B cell (primary cell): ENCODE data around the gene NOL12. TPM values are rescaled to one million over a fixed set of nuclear protein-coding genes. Genes with fewer than 3 reads are reported as not detected.

Experiments
- ATAC-seq: fragments of 200-7000 bp; cut with Tn5 transposase; one replicate; pipeline ENCODE4 v1.10.0; 2021; ENCODE audit warnings: low read depth, mild to moderate bottlenecking, moderate number of reproducible peaks, moderate library complexity
- CTCF ChIA-PET: fragments of 350-600 bp; sonication (Branson Sonifier 250); formaldehyde crosslinking; loops from one replicate; lab custom pipeline; 2021; ENCODE audit warnings: antibody characterized with exemption, inconsistent platforms; lab: Charles Lee
- POLR2A ChIA-PET: fragments of 350-600 bp; sonication (Branson Sonifier 250); formaldehyde crosslinking; loops from one replicate; lab custom pipeline; 2021; ENCODE audit warnings: antibody characterized with exemption; lab: Charles Lee
- DNase-seq: peaks from one replicate; pipeline ENCODE4 v3.0.0; 2013
- H2AFZ ChIP-seq: 2 replicates; pipeline ENCODE4 v1.6.1; 2012; ENCODE audit warnings: mild to moderate bottlenecking, low read depth, low read length; ENCODE audit not compliant: insufficient read depth, poor library complexity, severe bottlenecking
- H3K27ac ChIP-seq, 2 donors: 1 replicate in 1 of 2; 2 replicates in 1 of 2; pipeline ENCODE4 v1.5.1; 2012 to 2013; ENCODE audit warnings: low read length in 2 of 2, mild to moderate bottlenecking in 2 of 2, moderate library complexity in 1 of 2
- H3K27me3 ChIP-seq, 4 experiments: fragments of 200-600 bp in 1 of 4; sonication (generic) in 1 of 4; replicated peaks in 1 of 4; 1 replicate in 2 of 4; 2 replicates in 2 of 4; pipeline versions ENCODE4 v1.6.1 to v1.7.0; 2013 to 2016; ENCODE audit warnings: low read length in 3 of 4, mild to moderate bottlenecking in 2 of 4, mixed read lengths in 1 of 4, moderate library complexity in 1 of 4; ENCODE audit not compliant: insufficient read depth in 4 of 4, control insufficient read depth in 3 of 4; ENCODE audit errors: control extremely low read depth in 1 of 4
- H3K36me3 ChIP-seq, 2 experiments: replicated peaks in 1 of 2; 1 replicate in 1 of 2; 2 replicates in 1 of 2; pipeline versions ENCODE4 v1.6.1 to v1.7.1; 2013; ENCODE audit warnings: low read length in 1 of 2; ENCODE audit not compliant: insufficient read depth in 2 of 2, control insufficient read depth in 1 of 2; ENCODE audit errors: control extremely low read depth in 1 of 2, extremely low read depth in 1 of 2
- H3K4me1 ChIP-seq, 2 donors: fragments of 200-600 bp in 1 of 2; sonication (generic) in 1 of 2; 1 replicate in 1 of 2; 2 replicates in 1 of 2; pipeline versions ENCODE4 v1.5.1 to v1.6.1; 2013 to 2017; ENCODE audit warnings: low read length in 2 of 2; ENCODE audit not compliant: control insufficient read depth in 2 of 2, insufficient read depth in 2 of 2
- H3K4me2 ChIP-seq: replicated peaks from 2 replicates; pipeline ENCODE3; 2012; ENCODE audit warnings: mild to moderate bottlenecking, low read depth, low read length; ENCODE audit not compliant: poor library complexity, severe bottlenecking
- H3K4me3 ChIP-seq, 5 experiments: fragments of 200-600 bp in 1 of 5; sonication (generic) in 1 of 5; 1 replicate in 3 of 5; 2 replicates in 2 of 5; pipeline versions ENCODE4 v1.5.1 to v1.7.0; 2011 to 2016; ENCODE audit warnings: low read length in 4 of 5, mild to moderate bottlenecking in 4 of 5, low read depth in 2 of 5, control low read depth in 1 of 5, moderate library complexity in 1 of 5; ENCODE audit not compliant: insufficient read depth in 1 of 5; ENCODE audit errors: control extremely low read depth in 1 of 5, extremely low read depth in 1 of 5
- H3K79me2 ChIP-seq: fragments of 200-600 bp; sonication (generic); one replicate; pipeline ENCODE4 v1.6.0; 2016; ENCODE audit warnings: low read length; ENCODE audit not compliant: control insufficient read depth, insufficient read depth
- H3K9ac ChIP-seq: fragments of 200-600 bp; sonication (generic); 2 replicates; pipeline ENCODE4 v1.6.1; 2017; ENCODE audit warnings: mild to moderate bottlenecking, low read length, moderate library complexity
- H3K9me3 ChIP-seq, 3 donors: one replicate each; pipeline versions ENCODE4 v1.6.1 to v1.7.1; 2013; ENCODE audit warnings: low read length in 2 of 3; ENCODE audit not compliant: control insufficient read depth in 2 of 3, insufficient read depth in 1 of 3; ENCODE audit errors: control extremely low read depth in 1 of 3
- H4K20me1 ChIP-seq: 2 replicates; pipeline ENCODE4 v1.6.0; 2012; ENCODE audit warnings: mild to moderate bottlenecking, low read length; ENCODE audit not compliant: insufficient read depth, control insufficient read depth, poor library complexity, severe bottlenecking
- H3K27ac Mint-ChIP-seq: one replicate; pipeline ENCODE4 v1.8.0; 2021; ENCODE audit warnings: mixed read lengths
- H3K27me3 Mint-ChIP-seq: one replicate; pipeline ENCODE4 v1.8.0; 2021; ENCODE audit warnings: mixed read lengths
- H3K4me1 Mint-ChIP-seq: one replicate; pipeline ENCODE4 v1.8.0; 2021; ENCODE audit warnings: mixed read lengths
- H3K4me3 Mint-ChIP-seq: one replicate; pipeline ENCODE4 v1.8.0; 2021; ENCODE audit warnings: mixed read lengths
- H3K9me3 Mint-ChIP-seq: one replicate; pipeline ENCODE4 v1.8.0; 2022; ENCODE audit warnings: mixed read lengths; ENCODE audit not compliant: insufficient read depth
- CTCF ChIP-seq: fragments of 200-600 bp; IDR thresholded peaks from one replicate; pipeline ENCODE4 v1.8.0; 2022; ENCODE audit warnings: antibody characterized with exemption, mild to moderate bottlenecking
- EZH2 ChIP-seq: IDR thresholded peaks from 2 replicates; pipeline ENCODE4 v1.6.1; 2012; ENCODE audit warnings: borderline replicate concordance, low read depth, mild to moderate bottlenecking, moderate library complexity, low read length; ENCODE audit not compliant: insufficient read depth, poor library complexity, severe bottlenecking
- WGBS: methylation state at CpG from one replicate; pipeline ENCODE4 v1.1.5; 2013; ENCODE audit warnings: missing lambda C conversion rate; ENCODE audit not compliant: insufficient coverage; 5-methylcytosine and 5-hydroxymethylcytosine counted together
- intact Hi-C: fragments of 100-400 bp; cut with micrococcal nuclease; formaldehyde crosslinking; loops from one replicate; pipeline ENCODE4 v1.10.0; 2022
- polyA plus RNA-seq: library from polyadenylated mRNA; depleted of rRNA; stranded (reverse); fragments of >200 nt; gene quantifications from 2 replicates; pipeline ENCODE4 v1.2.3, GENCODE V29; 2012
- total RNA-seq, 2 donors: library from RNA; stranded (reverse); fragments of 120-200 nt in 1 of 2; gene quantifications; 1 replicate in 1 of 2; 2 replicates in 1 of 2; pipeline versions ENCODE4 v1.2.3 to v1.2.4, GENCODE V29; 2013 to 2022

The NOL12 gene
- total and polyA plus RNA-seq, 2 donors (not counting 1 experiment from before 2014, with no cell fraction given) = 34.7 to 43.1 TPM

GRCh38 chr22:37640591-37641560, 45.3 kb upstream of the NOL12 start:
- Mint-ChIP-seq H3K27me3 (no peaks in the 10 kb centered on the region), H3K9me3 (no peaks in the 10 kb centered on the region), H3K4me3 (peak overlapping the region; percentile 85), H3K4me1 (peaks cover 57% of the 10 kb centered on the region), H3K27ac (peak overlapping the region; percentile 95)
- H3K79me2 ChIP-seq = peaks cover 33% of the 10 kb centered on the region
- H3K4me3 ChIP-seq = peak overlapping the region; percentile 57 to 76 (median 71)
- 63% methylated on average over 12 of the region's 24 CpGs for WGBS
- peak overlapping the region; percentile 77 for H3K9ac ChIP-seq
- H3K4me2 ChIP-seq = peak overlapping the region; percentile 94
- TF ChIP-seq EZH2 (no peak), CTCF (no peak)
- POLR2A ChIA-PET = interaction anchor here (0.6 to 2.7 kb wide), 8 partner anchors 7 to 1043 kb away, joined by 3 to 27 read pairs (median 4); no protein-coding TSS in a partner anchor
- CTCF ChIA-PET = interaction anchor here (0.7 to 22.4 kb wide), 10 partner anchors 10 to 256 kb away, joined by 3 to 620 read pairs (median 4); partner anchors contain the start of genes GGA1, LGALS1, NOL12 and PDXP
- peaks cover 20% of the 10 kb centered on the region for H4K20me1 ChIP-seq
- no peaks in the 10 kb centered on the region for H3K27me3 ChIP-seq
- peaks cover 0 to 43% of the 10 kb centered on the region in 2 experiments for H3K36me3 ChIP-seq
- peaks cover 48 to 64% of the 10 kb centered on the region in 2 donors for H3K4me1 ChIP-seq
- ATAC-seq (no peak), DNase-seq (no peak)
- peak overlapping the region; percentile 69 for H2AFZ ChIP-seq
- intact Hi-C loops = no loop called here
- H3K9me3 ChIP-seq = no peaks in the 10 kb centered on the region
- H3K27ac ChIP-seq = peak overlapping the region; percentile 59 to 79
